ENCODE measurements around the gene PRR33.

The PRR33 gene

DNA sequence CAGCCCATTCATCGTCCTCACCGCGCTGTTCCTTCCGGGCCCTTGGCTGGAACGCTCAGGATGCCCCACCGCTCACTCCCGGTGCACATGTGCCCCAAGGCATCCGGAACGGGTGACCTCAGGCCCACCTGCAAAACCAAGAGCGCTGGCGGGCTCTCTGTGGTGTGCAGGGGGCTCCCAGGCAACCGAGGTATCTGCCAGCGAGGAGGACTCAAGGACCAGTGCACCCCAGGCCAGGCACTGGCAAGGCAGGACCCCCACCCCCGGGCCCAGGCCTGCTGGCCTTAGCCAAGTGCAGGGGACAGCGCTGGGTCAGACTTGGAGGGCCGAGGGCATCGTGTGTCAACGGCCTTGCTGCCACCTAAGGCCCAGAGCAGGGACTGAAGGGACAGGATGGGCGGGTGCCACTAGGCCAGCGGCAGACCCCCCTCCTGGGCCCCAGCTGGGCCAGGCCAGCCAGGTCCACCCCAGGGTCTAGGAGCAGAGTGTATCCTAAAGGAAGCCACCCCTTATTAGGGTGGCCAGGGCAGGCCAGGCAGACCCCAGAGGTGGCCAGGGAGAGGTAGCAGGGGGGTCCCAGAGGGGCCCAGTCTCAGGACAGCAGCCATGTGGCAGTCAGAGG, 36.3 kb upstream of the PRR33 start:
- DNase-seq (ENCODE audit: low read depth in 2 of 2), result no peak

DNA sequence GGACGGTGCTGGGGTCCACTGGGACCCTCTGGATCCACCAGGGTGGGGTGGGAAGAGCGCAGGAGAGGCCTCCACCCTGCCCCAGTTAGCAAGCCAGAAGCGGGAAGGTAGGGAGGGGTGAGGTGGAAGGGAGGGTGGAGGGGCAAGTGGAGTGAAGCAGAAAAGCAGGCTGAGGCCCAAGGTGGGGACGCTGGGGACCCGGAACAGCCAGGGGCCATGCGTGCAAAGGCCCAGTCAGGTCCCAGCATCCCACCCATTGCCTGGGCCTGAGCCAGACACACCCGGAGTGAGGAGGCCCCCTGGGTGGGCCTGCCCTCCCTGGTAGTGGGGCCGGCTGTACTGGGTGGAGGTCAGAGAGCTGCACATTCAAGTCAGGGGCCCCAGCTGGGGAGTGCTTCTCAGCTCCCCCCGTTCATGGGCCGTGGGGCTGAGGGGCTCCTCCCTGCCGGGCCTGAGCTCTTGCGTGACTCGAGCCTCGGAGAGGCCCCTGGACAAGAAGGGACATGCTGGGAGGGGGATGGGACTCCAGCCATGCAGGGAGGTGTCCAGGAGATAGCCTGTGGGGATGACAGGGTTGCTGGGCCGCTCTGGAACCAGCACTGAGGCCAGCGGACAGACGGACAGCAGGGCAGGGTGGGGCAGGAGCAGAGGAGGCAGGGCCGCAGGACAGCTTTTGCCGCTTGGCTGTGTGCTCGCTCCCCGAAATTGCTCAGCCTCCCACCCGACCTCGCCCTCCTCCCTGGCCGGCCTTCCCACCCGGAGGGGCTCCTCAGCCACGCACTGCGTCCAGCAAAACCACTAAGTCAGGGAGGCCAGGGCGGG, 35.5 kb upstream of the PRR33 start:
- no peak for DNase-seq (ENCODE audit: low read depth in 2 of 2)

DNA sequence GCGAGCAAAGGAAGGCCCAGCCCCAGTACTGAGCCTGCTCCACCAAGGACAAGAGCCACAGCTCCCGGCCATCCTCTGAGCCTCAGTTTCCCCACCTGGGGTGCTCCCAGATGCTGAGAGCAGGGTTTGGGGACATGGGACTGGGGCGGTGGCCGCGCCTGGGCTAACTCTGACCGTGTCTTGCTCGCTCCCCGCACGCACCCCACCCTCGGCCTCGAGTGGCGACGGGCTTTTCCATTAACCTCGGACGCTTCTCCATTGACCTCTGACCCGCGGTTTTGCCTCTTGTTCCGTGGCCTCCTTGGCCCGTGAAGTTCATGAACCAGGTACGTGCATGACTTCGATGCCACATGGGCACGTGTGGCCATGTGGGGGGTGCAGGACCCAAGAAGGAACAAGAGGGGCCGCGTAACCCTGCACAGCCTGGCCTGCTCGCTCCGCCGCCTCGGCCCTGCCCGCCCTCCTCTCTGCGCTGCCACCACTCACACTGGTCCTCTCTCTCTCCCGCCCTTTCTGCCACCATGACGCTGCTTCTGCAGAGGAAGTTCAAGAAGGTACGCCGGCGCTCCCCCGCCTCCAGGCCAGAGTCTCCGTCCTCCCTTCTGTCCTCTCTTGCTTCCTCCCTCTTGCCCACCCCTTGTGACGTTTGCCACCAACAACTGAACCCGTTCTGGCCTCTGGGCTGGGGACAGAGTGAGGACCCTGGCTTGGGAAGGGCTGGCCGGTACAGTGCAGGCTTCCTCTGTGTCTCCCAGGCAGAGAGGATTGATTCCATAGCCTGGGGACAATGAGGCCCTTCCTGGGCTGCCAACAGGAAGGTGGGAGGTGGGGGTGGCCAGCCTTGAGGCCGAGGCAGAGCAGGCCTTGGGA, 34.7 kb upstream of the PRR33 start:
- no peak for DNase-seq (ENCODE audit: low read depth in 2 of 2)

DNA sequence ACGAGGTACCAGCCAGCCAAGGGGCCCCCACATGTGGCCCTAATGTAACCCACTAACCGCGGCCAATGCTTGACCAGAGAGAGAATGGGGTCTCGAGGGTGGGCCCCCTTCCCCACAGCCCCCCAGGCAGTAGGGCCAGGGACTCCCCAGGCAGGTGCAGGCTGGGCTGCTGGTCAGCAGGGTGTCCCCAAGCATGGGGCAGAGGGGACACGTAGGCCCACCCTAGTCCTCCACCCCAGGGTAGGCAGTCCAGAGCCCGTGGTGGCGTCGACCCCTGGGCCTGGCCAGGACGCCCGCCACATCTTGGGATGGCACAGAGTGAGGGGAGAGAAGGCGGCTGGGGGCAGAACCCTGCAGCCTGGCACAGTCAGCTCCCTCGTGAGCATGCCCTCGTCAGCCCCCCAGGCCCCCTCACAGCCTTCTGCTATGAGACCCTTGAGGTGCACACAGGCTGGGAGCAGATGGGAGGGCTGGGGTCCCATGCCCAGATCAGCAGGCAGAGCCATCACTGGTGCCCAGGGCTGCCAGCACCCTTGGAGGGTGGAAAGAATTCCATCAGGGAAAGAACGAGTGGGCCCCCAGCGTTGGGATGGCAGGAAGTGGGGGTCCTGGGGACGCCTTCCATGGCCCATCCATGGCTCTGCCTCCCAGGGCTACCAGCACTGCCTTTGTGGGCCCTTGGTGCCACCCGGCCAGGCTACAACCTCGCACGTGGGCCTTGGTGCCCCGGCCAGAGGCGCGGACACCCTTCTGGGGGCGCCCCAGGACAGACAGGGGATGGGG, 33.9 kb upstream of the PRR33 start:
- DNase-seq (ENCODE audit: low read depth in 2 of 2), result no peak

DNA sequence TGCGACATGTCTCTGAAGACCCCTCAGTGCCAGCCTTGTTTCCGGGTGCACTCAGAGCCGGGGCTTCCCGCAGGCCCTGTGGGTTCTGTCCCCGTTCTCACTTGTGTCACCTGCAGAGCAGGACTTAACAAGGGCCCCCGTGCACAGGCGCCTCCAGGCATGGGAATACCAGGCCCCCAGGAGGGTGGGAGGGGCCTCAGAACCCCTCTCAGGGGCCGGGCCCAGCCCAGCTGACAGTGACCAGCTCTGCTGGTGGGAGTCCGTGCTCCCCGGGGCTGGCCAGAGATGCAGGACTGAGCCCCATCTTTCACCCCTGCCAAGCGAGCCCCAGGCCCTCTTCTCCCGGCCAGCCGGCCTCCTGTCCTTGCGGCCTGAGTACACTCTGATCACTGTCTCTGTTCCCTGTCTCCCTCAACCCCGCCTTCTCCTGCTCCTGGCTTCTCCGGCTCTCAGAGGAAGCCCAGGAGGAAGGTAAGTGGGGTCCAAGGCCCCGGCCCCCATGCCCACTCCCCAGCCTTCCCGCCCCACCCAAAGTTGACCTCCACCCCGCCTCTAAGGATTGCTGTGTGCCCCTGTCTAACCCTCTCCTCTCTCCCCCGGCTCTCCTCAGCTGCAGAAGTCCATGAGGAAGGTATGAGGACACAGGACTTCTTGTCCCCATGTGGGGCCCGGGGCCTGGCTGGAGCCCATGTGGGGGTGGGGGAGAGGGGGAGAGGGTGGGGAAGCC, 33.1 kb upstream of the PRR33 start:
- DNase-seq (ENCODE audit: low read depth in 2 of 2), result no peak

DNA sequence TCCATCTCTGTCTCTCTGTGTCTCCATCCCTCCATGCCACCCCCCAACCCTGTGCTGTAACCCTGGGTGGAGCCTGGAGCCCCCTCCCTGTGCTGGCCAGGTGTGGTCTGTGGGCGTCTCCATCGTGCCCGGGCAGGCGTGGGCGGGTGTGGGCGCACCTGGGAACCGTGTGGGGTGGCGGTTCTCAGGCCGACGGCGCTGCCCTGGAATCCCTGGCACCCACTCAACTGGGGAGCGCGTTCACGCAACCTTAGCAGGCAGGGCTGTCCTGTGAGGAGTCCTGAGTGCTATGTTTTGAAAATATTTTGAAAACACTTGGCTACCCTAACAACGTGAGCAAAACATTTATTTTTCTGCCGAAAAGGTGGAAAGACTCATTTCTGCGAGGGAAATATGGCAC, 32.5 kb upstream of the PRR33 start:
- no peak for DNase-seq (ENCODE audit: low read depth in 2 of 2)

DNA sequence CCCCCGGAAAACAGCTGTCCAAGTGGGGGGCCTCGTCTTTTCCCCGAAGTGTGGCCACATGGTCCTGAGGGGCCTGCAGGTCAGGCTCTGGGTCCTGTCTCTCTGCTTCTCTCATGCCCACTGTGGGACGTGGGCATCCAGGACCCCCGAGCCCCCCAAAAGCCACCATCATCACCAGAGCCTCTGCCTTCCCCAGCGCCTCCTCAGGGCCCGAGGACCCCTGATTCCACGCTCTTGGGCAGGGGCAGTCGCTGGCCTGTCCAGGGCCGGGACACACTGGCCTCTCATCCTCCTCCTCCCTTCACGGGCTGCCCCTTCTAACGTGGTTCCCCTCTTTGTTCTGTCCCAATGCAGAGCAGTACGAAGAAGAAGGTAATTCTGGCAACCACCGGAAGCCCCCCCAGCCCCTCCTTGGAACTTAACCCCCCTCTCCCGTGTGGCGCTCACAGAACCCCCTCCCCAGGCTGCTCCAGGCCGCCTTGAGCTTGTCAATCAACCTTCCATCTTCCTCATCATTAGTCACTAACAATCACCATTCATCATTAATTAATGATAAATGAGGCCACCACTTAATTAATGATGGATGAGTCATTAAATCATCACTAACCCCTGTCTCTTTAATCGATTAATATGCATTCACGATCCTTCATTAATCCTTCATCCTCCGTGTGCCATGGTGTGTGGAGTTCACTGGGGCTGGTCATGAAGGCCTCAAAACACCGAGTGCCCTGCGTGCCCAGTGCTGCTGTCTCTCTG, 31.7 kb upstream of the PRR33 start:
- DNase-seq (ENCODE audit: low read depth in 2 of 2), result no peak

DNA sequence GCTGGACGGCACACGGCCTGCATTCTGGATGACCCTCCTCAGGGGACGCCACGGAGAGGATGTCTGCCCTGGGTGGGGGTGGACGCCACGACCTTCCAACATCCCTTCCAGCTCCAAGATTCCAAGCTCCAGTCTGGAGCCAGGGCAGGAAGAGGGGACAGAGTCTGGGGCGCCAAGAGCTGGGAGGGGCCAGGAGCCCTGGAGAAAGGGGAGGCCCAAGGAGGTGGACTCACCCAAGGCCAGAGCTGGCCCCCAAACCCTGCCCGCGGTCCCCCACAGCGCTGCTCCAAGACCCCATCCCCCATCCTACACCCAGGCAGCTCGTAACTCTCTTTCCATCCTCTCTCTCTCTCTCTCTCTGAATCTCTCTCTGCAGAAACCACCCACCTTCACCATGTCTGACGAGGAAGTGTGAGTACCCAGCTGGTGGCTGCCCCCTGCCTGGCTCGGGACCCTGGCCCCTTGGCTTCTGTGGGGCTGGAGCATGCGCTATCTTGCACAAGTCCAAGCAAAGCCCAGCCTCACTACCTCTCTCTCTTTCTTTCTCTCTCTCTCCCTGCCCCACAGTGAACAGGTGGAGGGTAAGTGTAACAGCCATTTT, 30.9 kb upstream of the PRR33 start:
- DNase-seq (ENCODE audit: low read depth in 2 of 2), result no peak

DNA sequence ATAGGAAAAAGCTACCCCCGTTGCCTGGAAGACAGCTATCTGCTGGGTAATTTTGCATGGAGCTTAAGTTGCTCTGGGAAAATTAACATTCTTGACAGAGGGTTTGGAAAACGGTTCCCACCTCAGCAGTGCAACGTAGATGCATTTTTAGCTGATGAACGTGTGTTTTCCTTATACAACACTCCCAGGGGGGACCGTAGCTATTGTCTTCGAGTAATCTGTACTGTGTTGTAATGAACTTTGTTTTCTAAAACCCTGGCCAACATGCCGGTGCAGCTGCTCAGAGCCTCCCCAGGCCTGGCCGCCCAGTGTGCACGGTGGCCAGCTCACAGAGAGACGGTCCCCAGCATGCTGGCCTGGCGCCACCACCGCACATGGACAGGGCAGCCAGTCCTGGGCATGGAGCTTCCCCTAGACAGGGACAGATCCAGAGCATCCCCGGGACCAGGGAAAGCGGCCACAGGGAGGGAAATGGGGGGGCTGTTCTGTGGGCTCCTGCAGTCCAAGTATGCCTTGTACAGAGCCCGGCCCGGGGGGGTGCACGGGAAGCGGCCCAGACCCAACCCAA, 30.0 kb upstream of the PRR33 start:
- DNase-seq (ENCODE audit: low read depth in 2 of 2), result no peak

DNA sequence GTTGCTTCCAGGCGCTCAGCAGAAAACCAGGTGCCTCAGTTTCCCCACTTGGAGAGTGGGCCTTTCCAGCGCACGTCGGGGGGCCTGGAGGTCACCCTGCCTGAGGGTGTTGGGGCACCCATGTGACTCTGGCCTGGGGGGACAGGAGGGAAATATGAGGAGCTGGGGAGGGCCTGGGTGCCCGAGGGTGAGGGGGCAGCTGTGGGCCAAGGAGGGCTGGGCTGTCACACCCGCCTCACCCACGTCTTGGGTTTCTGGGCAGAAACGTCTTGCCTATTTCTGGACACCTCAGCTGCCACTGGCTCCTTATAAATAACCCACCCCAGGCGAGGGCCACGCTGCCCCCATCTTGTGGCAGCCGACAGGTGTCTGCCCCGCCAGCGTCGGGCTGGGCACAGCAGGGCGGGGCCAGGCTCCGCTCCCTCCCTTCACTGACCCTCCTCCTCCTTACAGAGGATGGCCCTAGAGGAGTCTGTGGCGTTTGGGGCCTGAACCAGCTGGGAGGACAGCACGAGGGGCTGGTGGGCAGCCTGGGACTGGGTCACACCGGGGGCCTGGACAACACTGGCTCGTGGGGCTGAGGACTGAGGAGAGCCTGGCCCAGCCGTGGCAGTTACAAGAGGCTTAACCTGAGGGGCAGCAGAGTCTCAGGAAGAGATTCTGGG, 29.3 kb upstream of the PRR33 start:
- no peak for DNase-seq (ENCODE audit: low read depth in 2 of 2)

DNA sequence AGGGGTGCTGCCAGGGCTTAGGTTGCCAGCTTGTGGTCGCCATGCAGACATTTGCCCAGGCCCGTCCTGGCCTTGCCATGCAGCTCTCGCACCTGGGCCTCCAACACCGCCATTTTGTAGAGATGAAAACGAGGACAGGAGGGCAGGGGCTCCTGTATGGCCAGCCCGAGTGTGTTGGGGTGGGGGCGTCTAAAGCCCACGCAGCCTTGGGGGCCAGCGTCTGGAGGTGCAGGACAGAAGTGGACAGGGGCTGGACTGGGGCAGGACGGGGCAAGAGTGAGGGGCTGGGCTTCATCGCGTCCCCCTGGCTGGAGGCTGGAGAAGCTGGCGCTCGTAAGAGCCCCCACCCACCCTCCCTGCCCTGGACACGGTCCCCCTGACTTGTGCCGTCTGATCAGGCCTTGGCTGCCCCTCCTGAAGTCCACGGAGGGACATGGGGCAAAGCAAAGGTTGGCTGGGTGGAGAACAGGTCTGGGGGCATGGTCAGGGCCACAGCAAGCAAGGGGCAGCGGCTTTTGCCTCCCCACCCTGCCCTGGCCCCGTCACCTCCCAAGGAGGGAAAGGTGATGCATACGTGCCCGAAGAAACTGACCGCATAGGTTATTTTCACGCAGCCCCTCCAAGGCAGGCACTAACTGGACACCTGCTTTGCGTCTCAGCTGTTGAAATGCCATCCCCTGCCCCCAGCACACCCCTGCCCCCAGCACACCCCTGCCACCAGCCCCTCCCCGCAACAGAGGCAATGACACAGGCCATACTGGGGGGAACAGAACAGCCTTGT, 28.6 kb upstream of the PRR33 start:
- no peak for DNase-seq (ENCODE audit: low read depth in 2 of 2)

DNA sequence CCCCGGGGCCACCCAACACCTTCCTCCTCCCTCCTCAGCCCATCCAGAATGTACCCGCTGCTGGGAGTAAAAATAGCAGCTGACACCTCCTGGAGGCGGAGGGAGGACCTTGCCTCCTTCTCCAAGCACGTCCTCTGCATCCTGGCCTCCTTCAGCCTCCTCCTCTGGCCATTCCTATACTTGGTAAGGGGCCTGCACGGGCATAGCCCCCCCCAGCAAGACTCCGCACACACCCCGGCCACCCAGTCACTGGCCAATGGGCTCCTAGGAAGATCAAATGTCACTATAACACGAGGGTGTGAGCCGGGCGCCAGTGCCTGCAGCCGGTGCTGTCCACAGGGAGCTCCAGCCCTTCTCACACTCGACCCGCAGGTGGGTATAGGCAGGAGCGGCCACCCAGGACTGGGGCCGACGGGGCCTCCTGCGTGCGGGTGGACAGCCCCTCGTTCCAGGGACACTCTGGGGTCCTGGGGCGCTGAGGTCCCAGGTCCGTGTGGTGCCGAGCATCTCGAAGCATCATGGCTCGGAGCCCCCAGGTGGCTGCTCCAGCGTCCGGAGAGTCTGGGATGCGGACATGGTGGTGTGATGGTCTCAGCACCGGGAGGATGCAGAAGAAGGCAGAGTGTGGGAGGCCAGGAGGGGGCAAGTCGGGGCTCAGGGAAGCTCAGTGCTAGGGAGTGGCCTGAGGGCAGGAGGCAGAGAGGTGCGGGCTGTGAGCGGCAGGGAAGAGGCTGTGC, 27.9 kb upstream of the PRR33 start, which contains the start of gene TNNT3:
Gene TNNT3 (plus strand): TSS at position 313 of the 737 bp plus-strand sequence. CDS start 3,172 bp downstream, outside the sequence.
- no peak for DNase-seq (ENCODE audit: low read depth in 2 of 2)

DNA sequence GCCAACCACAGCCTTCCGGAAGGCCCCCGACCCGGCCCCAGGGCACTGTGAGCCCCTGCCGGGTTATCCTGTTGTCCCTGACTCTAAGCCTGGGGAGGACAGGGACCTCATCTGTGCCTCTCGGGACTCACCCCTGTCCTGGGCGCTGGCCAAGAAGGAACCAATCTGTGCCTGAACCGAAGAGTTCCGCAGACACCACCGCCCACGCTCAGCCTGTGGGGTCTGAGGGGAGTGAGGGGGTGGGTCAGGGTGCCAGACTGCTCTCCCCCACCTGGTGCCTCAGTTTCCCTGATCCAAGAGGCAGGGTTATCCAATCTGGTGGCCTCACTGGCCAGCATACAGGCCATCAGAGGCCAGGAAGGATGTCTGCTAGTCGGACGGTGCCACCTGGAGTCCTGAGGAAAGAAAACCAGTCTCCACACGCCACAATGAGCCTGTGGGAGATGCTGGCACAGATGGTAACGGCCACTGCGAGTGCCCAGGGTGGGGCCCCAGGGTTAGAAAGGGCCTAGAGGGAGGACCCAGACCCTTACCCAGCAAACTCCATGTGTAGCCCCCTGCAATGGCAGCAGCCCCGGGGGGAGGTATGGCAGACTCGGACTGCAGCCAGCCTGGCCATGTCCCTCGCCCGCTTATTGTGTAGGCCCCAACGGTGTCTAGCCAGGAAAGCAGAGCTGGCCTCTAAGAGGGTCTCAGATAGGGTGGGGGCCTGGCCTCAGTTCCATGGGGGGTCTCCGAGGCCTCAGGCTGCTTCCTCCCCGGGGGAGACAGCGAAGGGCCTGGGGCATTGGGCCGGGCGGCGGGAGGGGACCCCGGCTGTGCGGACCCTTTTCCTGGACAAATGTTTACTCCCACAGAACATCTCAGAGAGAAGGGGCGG, 27.0 kb upstream of the PRR33 start:
- no peak for DNase-seq (ENCODE audit: low read depth in 2 of 2)

DNA sequence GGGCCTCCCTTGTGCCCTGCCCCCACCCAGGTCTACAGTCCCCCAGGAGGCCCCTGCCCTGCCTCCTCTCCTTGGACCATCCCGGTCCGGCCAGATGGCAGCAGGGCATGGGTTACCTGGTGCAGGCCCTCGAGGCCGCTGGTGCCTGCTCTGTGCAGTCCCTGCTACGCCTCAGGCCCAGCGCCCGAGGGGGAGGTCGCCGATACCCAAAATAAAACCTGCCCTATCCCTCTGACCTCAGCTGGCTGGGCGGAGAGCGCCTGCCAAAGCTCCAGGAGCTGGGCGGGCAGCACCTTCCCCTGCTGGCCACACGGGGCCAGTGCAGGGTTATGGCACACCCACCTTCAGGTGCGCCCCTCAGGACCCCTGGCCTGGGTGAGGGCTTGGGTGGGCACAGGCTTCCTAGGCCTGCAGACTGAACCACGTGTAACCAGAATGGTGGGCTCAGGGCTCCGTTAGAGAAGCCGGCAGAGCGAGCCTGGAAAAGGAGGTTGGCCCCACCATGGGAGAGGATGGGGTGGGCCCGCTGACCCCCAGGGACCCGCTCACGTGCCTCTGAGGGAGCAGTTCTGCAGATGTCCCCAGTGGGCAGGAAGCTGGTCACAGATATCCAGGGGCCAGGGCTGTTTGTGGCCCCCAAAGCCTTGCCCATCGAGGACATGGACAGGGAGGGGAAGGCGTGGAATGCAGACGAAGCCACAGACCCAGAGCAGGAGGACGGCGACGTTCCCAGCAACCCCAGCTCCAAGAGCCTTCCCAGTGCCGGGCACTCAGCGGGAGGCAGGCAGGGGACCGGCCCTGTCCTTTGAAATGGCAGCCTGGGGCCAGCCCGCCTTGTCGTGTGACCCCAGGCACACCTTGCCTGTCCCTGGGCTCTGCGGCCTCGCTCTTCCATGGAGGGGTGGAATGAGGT, 26.1 kb upstream of the PRR33 start:
- DNase-seq (ENCODE audit: low read depth in 2 of 2), result no peak

DNA sequence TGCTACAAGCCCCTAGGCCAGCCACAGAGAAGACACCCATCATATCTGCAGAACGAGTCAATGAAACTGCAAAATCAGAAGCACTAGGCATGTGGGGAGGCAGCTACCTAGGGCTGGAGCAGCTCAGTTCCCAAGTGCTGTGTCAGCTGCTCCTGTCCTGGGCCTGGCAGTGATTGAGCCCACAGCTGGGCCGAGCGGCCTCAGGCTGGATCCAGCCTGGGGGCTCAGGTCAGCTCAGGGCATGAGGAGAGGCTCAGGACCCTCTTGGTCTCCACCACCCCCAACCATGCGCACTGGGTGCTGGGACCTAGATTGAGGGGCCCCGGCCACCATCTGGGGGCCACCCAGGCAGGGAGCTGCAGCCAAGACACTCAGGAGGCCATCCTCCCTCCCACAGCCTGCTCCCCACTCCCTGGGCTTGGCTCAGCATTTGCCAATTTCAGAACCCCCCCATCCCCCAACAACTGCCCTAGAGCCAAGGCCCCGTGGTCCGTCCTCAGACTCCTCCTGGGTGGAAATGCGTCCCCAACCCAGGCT, 25.4 kb upstream of the PRR33 start:
- DNase-seq (ENCODE audit: low read depth in 2 of 2), result no peak
